A673 (cell line): Measurements from ENCODE around the gene PGAP1.

ENCODE experiments used
- CTCF ChIP-seq: fragments of 300-800, 200-600 bp; sonication (generic); conservative IDR thresholded peaks from 2 replicates; pipeline ENCODE4 v1.5.1; 2017; ENCODE audit warnings: low read depth, mild to moderate bottlenecking, antibody characterized with exemption, low read length, moderate library complexity, mixed read lengths
- EZH2 ChIP-seq: fragments of 200-600 bp; sonication (generic); IDR thresholded peaks from 2 replicates; pipeline ENCODE4 v1.6.1; 2017; ENCODE audit warnings: borderline replicate concordance, low read depth, mild to moderate bottlenecking, mixed read lengths, antibody characterized with exemption, low read length; ENCODE audit not compliant: poor library complexity, severe bottlenecking

GRCh38 chr2:196845371-196845770 lies 81.1 kb downstream of the PGAP1 start:
- TF ChIP-seq CTCF: no peak
- no peak for TF ChIP-seq EZH2
